Vagina (tissue), 2 donors: ENCODE measurements around the gene PPDPF.

Experiments used
- POLR2A ChIP-seq, 2 donors: fragments of 450-650 bp; IDR thresholded peaks; one replicate each; pipeline ENCODE4 v1.6.1; 2017; ENCODE audit warnings: antibody characterized with exemption in 2 of 2, mild to moderate bottlenecking in 2 of 2, moderate library complexity in 2 of 2
- POLR2AphosphoS5 ChIP-seq, 2 donors: sonication (generic); formaldehyde crosslinking; IDR thresholded peaks; one replicate each; pipeline ENCODE4 v1.9.0; 2017; ENCODE audit warnings: antibody characterized with exemption in 2 of 2, mild to moderate bottlenecking in 2 of 2, low read depth in 1 of 2; ENCODE audit not compliant: insufficient read depth in 1 of 2
- TF ChIP-seq, protein P1 (sequence below), 3 experiments: fragments of 450-650 bp in 2 of 3; fragments of 200-600 bp in 1 of 3; sonication (generic) in 1 of 3; IDR thresholded peaks; one replicate each; pipeline ENCODE4 v1.5.1; 2017 to 2019; ENCODE audit warnings: antibody characterized with exemption in 3 of 3, mild to moderate bottlenecking in 2 of 3, moderate library complexity in 2 of 3

DNA sequence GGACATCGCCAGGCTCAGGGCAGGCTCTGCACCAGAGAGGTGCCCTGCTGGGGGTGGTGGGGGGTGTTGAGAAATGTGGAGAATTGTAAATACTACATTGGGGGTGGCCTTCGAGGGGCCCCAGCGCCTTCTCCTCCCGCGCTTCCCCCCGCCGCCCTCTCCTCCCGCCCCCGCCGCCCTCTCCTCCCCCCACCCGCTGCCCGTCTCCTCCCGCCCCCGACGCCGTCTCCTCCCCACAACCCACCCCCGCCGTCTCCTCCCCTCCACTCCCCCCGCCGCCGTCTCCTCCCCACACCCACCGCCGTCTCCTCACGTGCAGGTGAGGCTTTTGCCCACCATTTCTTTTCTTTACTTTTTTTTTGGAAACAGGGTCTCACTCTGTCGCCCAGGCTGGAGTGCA is 28.5 kb downstream of the PPDPF start:
- TF ChIP-seq, protein P1, sequence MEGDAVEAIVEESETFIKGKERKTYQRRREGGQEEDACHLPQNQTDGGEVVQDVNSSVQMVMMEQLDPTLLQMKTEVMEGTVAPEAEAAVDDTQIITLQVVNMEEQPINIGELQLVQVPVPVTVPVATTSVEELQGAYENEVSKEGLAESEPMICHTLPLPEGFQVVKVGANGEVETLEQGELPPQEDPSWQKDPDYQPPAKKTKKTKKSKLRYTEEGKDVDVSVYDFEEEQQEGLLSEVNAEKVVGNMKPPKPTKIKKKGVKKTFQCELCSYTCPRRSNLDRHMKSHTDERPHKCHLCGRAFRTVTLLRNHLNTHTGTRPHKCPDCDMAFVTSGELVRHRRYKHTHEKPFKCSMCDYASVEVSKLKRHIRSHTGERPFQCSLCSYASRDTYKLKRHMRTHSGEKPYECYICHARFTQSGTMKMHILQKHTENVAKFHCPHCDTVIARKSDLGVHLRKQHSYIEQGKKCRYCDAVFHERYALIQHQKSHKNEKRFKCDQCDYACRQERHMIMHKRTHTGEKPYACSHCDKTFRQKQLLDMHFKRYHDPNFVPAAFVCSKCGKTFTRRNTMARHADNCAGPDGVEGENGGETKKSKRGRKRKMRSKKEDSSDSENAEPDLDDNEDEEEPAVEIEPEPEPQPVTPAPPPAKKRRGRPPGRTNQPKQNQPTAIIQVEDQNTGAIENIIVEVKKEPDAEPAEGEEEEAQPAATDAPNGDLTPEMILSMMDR (IDR thresholded peaks at IDR 0.05), result no peak
- TF ChIP-seq POLR2AphosphoS5 (IDR thresholded peaks at IDR 0.05; ENCODE audit: insufficient read depth in 1 of 2, low read depth in 1 of 2), result no peak
- no peak for TF ChIP-seq POLR2A (IDR thresholded peaks at IDR 0.05)
